ENCODE data around the gene AURKA. TPM values are rescaled to one million over a fixed set of nuclear protein-coding genes. Genes with fewer than 3 reads are reported as not detected.

Gene AURKA
- total and polyA plus RNA-seq, 9 of the 15 experiments (the other 6 are each of a cell fraction or from before 2014, with no cell fraction given), result 72.7 to 162 (median 113) TPM

DNA sequence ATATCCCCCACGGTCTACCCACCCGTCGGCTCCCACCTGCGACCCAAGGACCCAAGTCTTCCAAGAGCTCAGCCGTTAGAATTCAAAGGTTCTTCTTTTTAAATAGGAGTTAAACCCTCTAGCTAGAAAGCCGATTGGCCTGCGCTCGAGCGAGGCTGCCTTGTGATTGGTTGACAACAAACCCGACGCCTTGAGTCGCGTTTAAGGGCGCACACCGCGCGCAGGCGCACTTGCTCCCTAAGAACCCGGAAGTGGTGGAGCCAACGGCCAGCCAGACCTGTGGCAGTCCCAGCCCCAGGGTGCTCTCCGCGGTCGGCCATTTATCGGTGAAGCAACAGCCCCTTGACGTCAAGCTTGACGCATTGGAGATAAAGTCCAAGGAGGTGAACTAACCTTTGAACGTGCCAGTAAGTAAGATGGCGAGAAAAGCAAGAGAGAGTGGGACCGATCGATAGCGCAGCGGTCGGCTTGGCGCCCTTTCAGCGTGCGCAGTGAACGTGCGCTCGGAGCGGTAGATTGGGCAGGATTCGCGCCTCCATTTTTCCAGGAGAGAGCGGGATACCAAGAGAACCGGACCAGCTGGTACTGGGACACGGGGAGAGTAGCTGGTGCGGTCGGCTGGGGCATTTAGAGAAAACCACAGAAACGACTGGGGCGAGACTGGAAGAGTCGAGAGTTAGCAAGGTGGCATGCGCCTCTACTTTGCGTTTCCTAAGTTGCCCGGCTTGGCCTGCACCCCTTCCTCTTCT, at the start of gene AURKA, which contains the start of gene CSTF1 (continued):
- TF ChIP-seq RBM14 (IDR thresholded peaks at IDR 0.05; ENCODE audit: borderline replicate concordance, insufficient read depth, low read depth, low read length) (no peak), ZNF57 (CRISPR knock-in tag; IDR thresholded peaks at IDR 0.05) (no peak), CBFA2T3 (IDR thresholded peaks at IDR 0.05) (peak; percentile 58), NFIX (CRISPR knock-in tag; IDR thresholded peaks at IDR 0.05; ENCODE audit: low read depth) (no peak), NR4A1 (CRISPR knock-in tag; IDR thresholded peaks at IDR 0.05) (no peak), NR4A1 (tag; IDR thresholded peaks at IDR 0.05) (no peak), FOXJ2 (tag; IDR thresholded peaks at IDR 0.05) (peak; percentile 68; the same call in 1 of the 2 replicates), WHSC1 (IDR thresholded peaks at IDR 0.05; ENCODE audit: low read length) (no peak), CREM (IDR thresholded peaks at IDR 0.05; ENCODE audit: low read depth) (peak; percentile 98), DPF2 (IDR thresholded peaks at IDR 0.05) (peak; percentile 44; the same call in 1 of the 2 replicates), CC2D1A (IDR thresholded peaks at IDR 0.05) (peak; percentile 99), PKNOX1 (IDR thresholded peaks at IDR 0.05) (peak; percentile 80), ZNF121 (CRISPR knock-in tag; conservative IDR thresholded peaks at IDR 0.05) (no peak), ARID1B (IDR thresholded peaks at IDR 0.05) (peak; percentile 41; the same call in 1 of the 2 replicates), NELFE (IDR thresholded peaks at IDR 0.05; ENCODE audit: insufficient read depth, insufficient read length) (no peak), ETV1 (tag; conservative IDR thresholded peaks at IDR 0.05; ENCODE audit: low read depth) (0 out of 2 replicates have a peak, but pooled peaks have one; percentile 8), GABPA (tag; conservative IDR thresholded peaks at IDR 0.05; ENCODE audit: low read depth) (peak; percentile 64), ZBTB11 (CRISPR knock-in tag; IDR thresholded peaks at IDR 0.05) (peak in 1 of 3 experiments; percentile 89; a peak in 2 of 6 replicates), ELF1 (tag; IDR thresholded peaks at IDR 0.05) (peak; percentile 100), MTA3 (IDR thresholded peaks at IDR 0.05; ENCODE audit: borderline replicate concordance) (peak; percentile 90; the same call in 1 of the 2 replicates), SAP30 (IDR thresholded peaks at IDR 0.05; ENCODE audit: borderline replicate concordance, insufficient read depth, low read depth, low read length, poor library complexity, severe bottlenecking) (peak; percentile 88), SNRNP70 (optimal IDR thresholded peaks at IDR 0.05; ENCODE audit: low read depth, low read length) (no peak)

All from K562 (cell line).